HL-60/S4 (cell line): Measurements from ENCODE around the gene VGF.

Experiments used
- in situ Hi-C: fragments of 300-500 bp; cut with MboI; formaldehyde crosslinking; loops from 2 replicates; pipeline ENCODE4 v1.14.3; 2022; ENCODE audit warnings: low sequenced_read_pairs

Gene VGF

DNA sequence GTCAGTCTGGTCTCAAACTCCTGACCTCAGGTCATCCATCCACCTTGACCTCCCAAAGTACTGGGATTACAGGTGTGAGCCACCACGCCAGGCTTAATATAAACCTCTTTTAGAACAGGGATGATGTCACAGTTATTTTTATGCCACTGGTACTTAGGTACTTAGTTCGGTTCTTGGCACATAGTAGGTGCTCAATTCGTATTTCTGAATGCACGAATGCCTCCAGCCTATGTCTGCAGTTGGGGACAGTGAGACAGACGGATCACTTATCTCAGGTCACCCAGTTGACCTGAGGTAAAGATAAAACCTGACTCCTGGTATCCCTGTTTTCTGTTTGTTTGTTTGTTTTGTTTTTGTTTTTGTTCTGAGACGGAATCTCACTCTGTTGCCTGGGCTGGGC is 20.8 kb upstream of the VGF start:
- in situ Hi-C loops: no loop called here

- in situ Hi-C loops: no loop called here
Observed at GRCh38 chr7:101185258-101185839, 20.0 kb upstream of the VGF start.

DNA sequence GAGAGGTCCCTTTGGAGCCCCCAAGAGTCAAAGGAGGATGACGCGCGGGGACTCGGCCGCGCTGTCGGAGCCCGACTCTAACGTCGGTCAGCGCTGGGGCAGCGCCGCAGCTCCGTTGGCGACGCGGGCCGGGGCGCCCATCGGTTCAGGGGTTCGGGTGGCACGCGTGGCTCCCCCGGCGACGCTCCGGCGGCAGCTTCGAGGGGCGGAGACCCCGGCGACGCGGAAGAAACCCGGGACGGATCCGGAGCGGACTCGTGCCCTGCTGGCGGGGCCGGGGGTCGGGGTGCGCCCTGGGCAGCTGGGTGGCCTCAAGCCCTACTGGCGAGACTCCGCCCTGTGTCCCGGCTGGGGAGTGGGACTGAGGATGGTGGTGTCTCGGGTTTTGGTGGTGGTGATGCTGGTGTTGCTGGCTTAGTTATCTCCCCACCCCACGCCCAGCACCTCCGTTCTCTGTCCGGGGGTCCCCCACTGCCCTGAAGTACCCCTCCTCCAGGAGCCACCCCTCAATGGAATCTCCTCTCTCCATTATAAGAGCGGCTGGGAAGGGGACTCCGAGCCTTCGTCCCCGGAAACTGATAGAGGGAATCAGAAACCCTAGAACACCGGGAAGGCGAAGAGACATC is 14.9 kb upstream of the VGF start, which contains the start of gene NAT16:
TSS of gene NAT16 (minus strand) at position 164 of the 626 bp plus-strand sequence. CDS start 5,486 bp downstream, outside the sequence.
- in situ Hi-C loops: no loop called here

- in situ Hi-C loops: no loop called here
Observed at GRCh38 chr7:101179713-101180112, 14.3 kb upstream of the VGF start.

GRCh38 chr7:101179117-101179516 is 13.7 kb upstream of the VGF start:
- in situ Hi-C loops: no loop called here

- in situ Hi-C loops: no loop called here
Observed at GRCh38 chr7:101177644-101178043, 12.3 kb upstream of the VGF start.

GRCh38 chr7:101175664-101176063 is 10.3 kb upstream of the VGF start:
- in situ Hi-C loops: no loop called here

DNA sequence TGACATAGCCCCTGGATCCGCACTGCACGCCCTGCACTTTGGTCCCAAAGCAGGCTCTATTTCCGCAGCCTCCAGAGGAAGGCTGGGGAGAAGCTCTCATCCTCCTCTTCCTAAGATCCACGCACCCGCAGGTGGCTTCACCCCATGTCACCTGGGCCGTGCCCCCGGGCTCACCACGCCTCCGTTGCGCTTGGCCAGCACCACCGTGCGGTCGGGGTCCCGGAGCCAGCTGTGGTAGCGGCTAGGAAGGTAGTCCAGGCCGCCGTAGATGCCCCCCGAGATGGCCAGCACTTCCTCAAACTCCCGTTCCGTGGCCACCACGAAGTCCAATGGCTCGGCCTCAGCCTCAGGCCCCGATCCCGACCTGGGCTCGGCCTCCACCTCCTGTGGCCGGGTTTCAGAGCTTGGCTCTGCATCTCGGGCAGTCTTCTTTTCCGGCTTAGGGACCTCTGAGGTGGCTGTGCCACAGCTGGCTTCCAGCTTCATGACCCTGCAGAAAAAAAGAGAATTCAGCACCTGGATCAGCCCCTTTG is 9.0 kb upstream of the VGF start:
- in situ Hi-C loops: no loop called here

GRCh38 chr7:101173752-101174244 is 8.4 kb upstream of the VGF start:
- in situ Hi-C loops: no loop called here

GRCh38 chr7:101172854-101173751 is 7.7 kb upstream of the VGF start:
- in situ Hi-C loops: no loop called here

- in situ Hi-C loops: no loop called here
Observed at GRCh38 chr7:101172005-101172853, 6.9 kb upstream of the VGF start.

- in situ Hi-C loops: no loop called here
Observed at GRCh38 chr7:101171442-101171837, 6.1 kb upstream of the VGF start.

DNA sequence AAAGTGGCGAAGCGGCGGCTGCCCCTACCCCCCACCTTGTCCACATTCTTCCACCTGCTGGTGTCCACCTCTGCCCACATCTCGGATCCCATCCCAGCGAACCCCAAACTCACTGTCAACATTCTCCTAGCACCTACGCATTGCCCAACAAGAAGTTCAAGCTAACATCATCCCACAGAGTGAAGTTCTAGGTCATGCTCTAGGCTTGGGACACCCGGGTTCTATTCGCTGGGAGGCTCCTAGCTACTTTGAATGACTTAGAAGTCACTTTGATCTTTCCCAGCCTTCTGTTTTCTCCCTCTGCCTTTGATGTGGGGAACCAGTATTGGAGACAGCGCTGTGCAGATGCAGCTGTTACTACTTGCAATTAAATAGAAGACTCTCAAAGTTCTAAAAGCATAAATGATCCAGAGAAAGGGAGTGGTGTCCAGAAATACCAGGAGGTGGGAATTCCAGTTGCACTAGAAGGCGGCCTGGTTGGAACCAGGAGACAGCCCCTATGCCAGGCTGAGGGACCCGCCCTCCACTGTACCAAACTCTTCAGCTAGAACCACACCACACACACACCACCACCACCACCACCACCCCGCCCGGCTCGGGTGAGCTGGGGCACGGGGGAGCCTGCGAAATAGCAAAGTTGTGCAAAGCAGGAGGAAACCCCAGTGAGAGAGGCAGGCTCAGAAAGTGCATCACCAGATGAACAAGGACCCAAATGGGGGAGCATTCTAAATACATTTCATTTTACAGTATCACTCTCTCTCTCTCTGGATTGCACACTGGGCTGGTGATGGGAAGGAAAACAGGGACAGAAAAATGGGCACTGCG is 5.5 kb upstream of the VGF start:
- in situ Hi-C loops: no loop called here

DNA sequence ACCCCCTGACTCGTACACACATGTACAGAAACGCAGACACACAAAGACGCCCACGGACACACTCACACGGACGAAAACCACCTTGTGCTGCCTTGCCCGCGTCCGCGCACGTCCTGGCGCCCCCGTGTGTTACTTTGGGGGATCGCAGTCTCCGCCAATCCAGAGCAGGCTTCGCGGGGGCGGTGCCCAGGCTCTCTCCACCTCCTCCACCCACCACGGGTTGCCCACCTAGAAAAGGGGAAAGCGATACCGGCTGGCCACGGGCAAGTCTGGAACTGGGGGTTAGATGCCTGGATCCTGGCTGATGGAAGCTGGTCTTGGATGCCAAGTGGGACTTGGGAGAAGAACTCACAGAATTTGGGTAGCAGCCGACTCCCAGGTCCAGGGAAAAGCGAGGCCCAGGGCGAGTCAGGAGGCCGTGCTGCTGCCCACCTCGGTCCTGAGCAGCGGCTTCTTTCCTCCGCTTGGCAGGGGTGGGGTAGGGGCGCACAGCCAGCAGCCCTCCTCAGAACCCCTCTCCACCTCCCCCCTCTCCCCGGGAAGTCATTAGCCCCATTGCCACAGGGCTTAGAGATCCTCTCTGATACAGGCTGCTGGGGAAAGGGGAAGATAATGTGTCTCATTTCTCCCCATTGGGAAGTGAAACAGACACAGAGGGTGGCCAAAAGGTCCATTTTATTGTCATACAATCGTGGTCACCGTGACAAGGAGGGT is 4.6 kb upstream of the VGF start:
- in situ Hi-C loops: no loop called here

- in situ Hi-C loops: no loop called here
Observed at GRCh38 chr7:101169110-101169837, 3.9 kb upstream of the VGF start.

- in situ Hi-C loops: no loop called here
Observed at GRCh38 chr7:101168412-101169049, 3.2 kb upstream of the VGF start.

GRCh38 chr7:101167645-101168411 is 2.5 kb upstream of the VGF start:
- in situ Hi-C loops: no loop called here
